PC-9 (cell line): ENCODE data around the gene SHISAL2A. TPM values are rescaled to one million over a fixed set of nuclear protein-coding genes. Genes with fewer than 3 reads are reported as not detected.

Experiments
- BruUV-seq: library from RNA; stranded (reverse); fragments of 400-500 nt; replicated peaks from 2 replicates; lab custom pipeline; 2021; lab: Mats Ljungman, UMichigan
- CTCF ChIA-PET: fragments of 300-600 bp; sonication (Branson Sonifier 250); formaldehyde crosslinking; loops from one replicate; lab custom pipeline; 2022; ENCODE audit warnings: antibody characterized with exemption; lab: Charles Lee
- POLR2A ChIA-PET: fragments of 300-600 bp; sonication (Branson Sonifier 250); formaldehyde crosslinking; loops from one replicate; lab custom pipeline; 2022; ENCODE audit warnings: antibody characterized with exemption; ENCODE audit not compliant: unreplicated experiment; lab: Charles Lee
- DNase-seq, 2 experiments: peaks; one replicate each; pipeline versions ENCODE4 v3.0.0 to v3.0.0-alpha.2; 2015 to 2022; ENCODE audit warnings: mixed read lengths in 1 of 2
- H2AFZ ChIP-seq: fragments of 200-600 bp; sonication (generic); 2 replicates; pipeline ENCODE4 v1.8.1; 2017; ENCODE audit warnings: antibody characterized with exemption
- H3F3A ChIP-seq: fragments of 200-600 bp; sonication (generic); 2 replicates; pipeline ENCODE4 v1.8.1; 2017; ENCODE audit warnings: antibody characterized with exemption, mild to moderate bottlenecking, low read depth; ENCODE audit not compliant: insufficient read depth
- H3K27ac ChIP-seq: fragments of 200-600 bp; sonication (generic); 2 replicates; pipeline ENCODE4 v1.6.1; 2016; ENCODE audit warnings: mixed run types
- H3K27me3 ChIP-seq: fragments of 200-600 bp; sonication (generic); 2 replicates; pipeline ENCODE4 v1.6.1; 2016; ENCODE audit warnings: low read depth, mixed run types; ENCODE audit not compliant: insufficient read depth
- H3K36me3 ChIP-seq: fragments of 200-600 bp; sonication (generic); 2 replicates; pipeline ENCODE4 v1.6.1; 2016; ENCODE audit warnings: low read depth, mixed run types
- H3K4me1 ChIP-seq: fragments of 200-600 bp; sonication (generic); replicated peaks from 2 replicates; pipeline ENCODE4 v1.6.1; 2016; ENCODE audit warnings: mixed run types; ENCODE audit not compliant: insufficient read depth
- H3K4me2 ChIP-seq: fragments of 200-600 bp; sonication (generic); 2 replicates; pipeline ENCODE4 v1.6.1; 2017; ENCODE audit warnings: mixed run types
- H3K4me3 ChIP-seq: fragments of 200-600 bp; sonication (generic); 2 replicates; pipeline ENCODE4 v1.6.1; 2016; ENCODE audit warnings: mixed run types
- H3K79me2 ChIP-seq: fragments of 200-600 bp; sonication (generic); 2 replicates; pipeline ENCODE4 v1.6.1; 2017; ENCODE audit warnings: low read depth, mixed run types
- H3K9me2 ChIP-seq: fragments of 200-600 bp; sonication (generic); 2 replicates; pipeline ENCODE4 v1.8.1; 2017; ENCODE audit warnings: mild to moderate bottlenecking; ENCODE audit not compliant: insufficient read depth
- H3K9me3 ChIP-seq: fragments of 200-600 bp; sonication (generic); 2 replicates; pipeline ENCODE4 v1.8.1; 2016; ENCODE audit warnings: low read depth; ENCODE audit not compliant: insufficient read depth
- H4K20me1 ChIP-seq: fragments of 200-600 bp; sonication (generic); 2 replicates; pipeline ENCODE4 v1.8.1; 2017; ENCODE audit not compliant: insufficient read depth
- EZH2 ChIP-seq: fragments of 200-600 bp; sonication (generic); IDR thresholded peaks from 2 replicates; pipeline ENCODE4 v1.8.0; 2017; ENCODE audit warnings: antibody characterized with exemption, low read depth
- intact Hi-C: fragments of 100-400 bp; cut with micrococcal nuclease; formaldehyde crosslinking; loops from one replicate; pipeline ENCODE4 v1.10.0; 2022; ENCODE audit not compliant: unreplicated experiment
- total RNA-seq: library from RNA; stranded (reverse); gene quantifications from 2 replicates; pipeline ENCODE4 v1.2.3, GENCODE V29; 2021
- TF ChIP-seq, protein P1 (sequence below): fragments of 200-600 bp; sonication (generic); conservative IDR thresholded peaks from 2 replicates; pipeline ENCODE4 v1.6.1; 2017; ENCODE audit warnings: mixed run types, antibody characterized with exemption, mild to moderate bottlenecking, moderate library complexity

Gene SHISAL2A
- total RNA-seq, 1 experiment from 2014 or later = not detected

DNA sequence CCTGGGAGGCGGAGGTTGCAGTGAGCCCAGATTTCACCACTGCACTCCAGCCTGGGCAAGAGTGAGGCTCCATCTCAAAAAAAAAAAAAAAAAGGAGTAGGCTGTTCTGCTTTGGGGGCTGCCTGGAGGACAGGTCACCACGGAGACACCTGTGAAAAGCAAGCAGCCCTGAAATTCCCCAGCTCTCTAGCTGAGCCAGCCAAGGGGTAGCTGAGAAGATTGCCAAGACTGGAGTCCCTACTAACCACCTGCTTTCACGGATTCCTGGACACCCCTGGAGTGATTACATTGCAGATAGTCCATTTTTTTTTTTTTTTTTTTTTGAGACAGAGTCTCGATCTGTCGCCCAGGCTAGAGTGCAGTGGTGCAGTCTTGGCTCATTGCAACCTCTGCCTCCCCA lies 18.3 kb upstream of the SHISAL2A start:
- DNase-seq = no peak
- Histone ChIP-seq H3K79me2 (no peaks in the 10 kb centered on the region), H3K4me2 (no peak overlapping the region), H3K4me3 (no peak overlapping the region), H3K9me3 (no peaks in the 10 kb centered on the region), H3K9me2 (no peaks in the 10 kb centered on the region), H4K20me1 (no peaks in the 10 kb centered on the region), H3K27me3 (no peaks in the 10 kb centered on the region), H2AFZ (no peak overlapping the region), H3F3A (no peaks in the 10 kb centered on the region), H3K36me3 (no peaks in the 10 kb centered on the region), H3K27ac (no peak overlapping the region), H3K4me1 (no peaks in the 10 kb centered on the region)
- CTCF ChIA-PET = no interaction called here
- intact Hi-C loops = no loop called here
- POLR2A ChIA-PET = no interaction called here
- TF ChIP-seq, protein P1, sequence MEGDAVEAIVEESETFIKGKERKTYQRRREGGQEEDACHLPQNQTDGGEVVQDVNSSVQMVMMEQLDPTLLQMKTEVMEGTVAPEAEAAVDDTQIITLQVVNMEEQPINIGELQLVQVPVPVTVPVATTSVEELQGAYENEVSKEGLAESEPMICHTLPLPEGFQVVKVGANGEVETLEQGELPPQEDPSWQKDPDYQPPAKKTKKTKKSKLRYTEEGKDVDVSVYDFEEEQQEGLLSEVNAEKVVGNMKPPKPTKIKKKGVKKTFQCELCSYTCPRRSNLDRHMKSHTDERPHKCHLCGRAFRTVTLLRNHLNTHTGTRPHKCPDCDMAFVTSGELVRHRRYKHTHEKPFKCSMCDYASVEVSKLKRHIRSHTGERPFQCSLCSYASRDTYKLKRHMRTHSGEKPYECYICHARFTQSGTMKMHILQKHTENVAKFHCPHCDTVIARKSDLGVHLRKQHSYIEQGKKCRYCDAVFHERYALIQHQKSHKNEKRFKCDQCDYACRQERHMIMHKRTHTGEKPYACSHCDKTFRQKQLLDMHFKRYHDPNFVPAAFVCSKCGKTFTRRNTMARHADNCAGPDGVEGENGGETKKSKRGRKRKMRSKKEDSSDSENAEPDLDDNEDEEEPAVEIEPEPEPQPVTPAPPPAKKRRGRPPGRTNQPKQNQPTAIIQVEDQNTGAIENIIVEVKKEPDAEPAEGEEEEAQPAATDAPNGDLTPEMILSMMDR = no peak
- no peak for TF ChIP-seq EZH2
- no TSS peak for BruUV-seq

DNA sequence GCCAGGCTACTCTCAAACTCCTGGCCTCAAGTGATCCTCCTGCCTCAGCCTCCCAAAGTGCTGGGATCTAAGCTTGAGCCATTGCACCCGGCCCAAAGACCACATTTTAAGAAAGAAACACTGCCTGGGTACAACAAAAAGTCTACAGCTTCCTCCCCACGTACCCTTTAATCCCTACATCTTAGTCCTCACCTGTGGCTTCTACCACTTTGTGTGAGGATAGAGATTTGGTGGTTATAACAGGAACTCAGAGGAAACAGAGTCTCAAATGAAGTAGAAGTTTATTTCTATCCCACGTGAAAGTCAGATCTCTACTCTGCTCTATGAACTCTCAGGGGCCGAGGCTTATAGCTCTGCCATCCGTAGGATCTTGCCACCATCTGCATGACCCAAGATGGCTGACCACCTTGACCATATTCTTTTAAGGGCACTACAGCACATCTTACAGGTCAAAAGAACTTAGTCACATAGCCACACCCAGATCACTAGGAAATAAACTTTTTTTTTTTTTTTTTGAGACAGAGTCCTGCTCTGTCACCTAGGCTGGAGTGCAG lies 17.4 kb upstream of the SHISAL2A start:
- H3F3A ChIP-seq = no peaks in the 10 kb centered on the region
- BruUV-seq = no TSS peak
- no peak overlapping the region for H2AFZ ChIP-seq
- H3K4me1 ChIP-seq = no peaks in the 10 kb centered on the region
- ChIA-PET CTCF (no interaction called here), POLR2A (no interaction called here)
- no peak overlapping the region for H3K27ac ChIP-seq
- TF ChIP-seq, protein P1 = no peak
- TF ChIP-seq EZH2 = no peak
- H3K4me3 ChIP-seq = no peak overlapping the region
- H4K20me1 ChIP-seq = no peaks in the 10 kb centered on the region
- no peaks in the 10 kb centered on the region for H3K9me3 ChIP-seq
- intact Hi-C loops = no loop called here
- no peaks in the 10 kb centered on the region for H3K9me2 ChIP-seq
- H3K27me3 ChIP-seq = no peaks in the 10 kb centered on the region
- H3K4me2 ChIP-seq = no peak overlapping the region
- no peaks in the 10 kb centered on the region for H3K79me2 ChIP-seq
- no peaks in the 10 kb centered on the region for H3K36me3 ChIP-seq
- DNase-seq = no peak

DNA sequence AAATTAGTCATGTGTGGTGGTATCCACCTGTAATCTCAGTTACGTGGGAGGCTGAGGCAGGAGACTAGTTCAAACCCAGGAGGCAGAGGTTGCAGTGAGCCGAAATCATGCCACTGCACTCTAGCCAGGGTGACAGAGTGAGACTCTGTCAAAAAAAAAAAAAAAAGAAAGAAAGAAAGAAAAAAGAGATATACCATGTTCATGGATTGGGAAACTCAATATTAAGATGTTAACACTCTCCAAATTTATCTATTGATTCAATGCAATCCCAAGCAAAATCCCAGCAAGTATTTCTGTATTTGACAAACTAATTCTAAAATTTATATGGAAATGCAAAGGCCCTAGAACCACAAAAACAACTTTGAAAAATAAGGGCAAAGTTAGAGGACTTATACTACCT lies 11.0 kb upstream of the SHISAL2A start:
- Histone ChIP-seq H3K9me3 (no peaks in the 10 kb centered on the region; the same call in 1 of the 2 replicates), H3K36me3 (no peaks in the 10 kb centered on the region), H4K20me1 (no peaks in the 10 kb centered on the region), H3F3A (no peaks in the 10 kb centered on the region), H3K4me3 (no peak overlapping the region), H3K9me2 (no peaks in the 10 kb centered on the region), H3K4me1 (no peaks in the 10 kb centered on the region), H3K4me2 (no peak overlapping the region), H3K27me3 (no peaks in the 10 kb centered on the region), H2AFZ (no peak overlapping the region), H3K79me2 (no peaks in the 10 kb centered on the region), H3K27ac (no peak overlapping the region)
- CTCF ChIA-PET = no interaction called here
- no TSS peak for BruUV-seq
- intact Hi-C loops = no loop called here
- TF ChIP-seq, protein P1 = no peak
- no peak for TF ChIP-seq EZH2
- DNase-seq = no peak
- POLR2A ChIA-PET = no interaction called here
